ENCODE data around the gene PDE4C.

DNA sequence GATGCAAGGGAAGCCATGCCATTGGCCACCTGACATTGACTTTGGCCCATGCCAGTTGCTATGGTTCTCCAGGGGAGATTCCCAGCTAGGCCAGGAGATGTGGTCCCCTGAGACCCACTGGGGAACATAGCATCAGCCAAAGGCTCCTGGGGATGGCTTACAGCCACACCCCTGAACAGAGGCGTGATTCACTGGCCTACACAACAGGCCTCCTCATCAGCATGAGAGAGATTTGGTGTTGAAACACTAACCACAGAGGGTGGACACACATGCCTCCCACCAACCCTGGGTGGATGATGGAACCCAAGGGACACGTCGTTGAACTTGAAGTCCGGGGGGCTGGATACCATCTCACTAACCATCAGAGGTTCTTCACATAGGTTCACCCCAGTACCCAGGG, 33.7 kb upstream of the PDE4C start:
- TF ChIP-seq, protein P1, sequence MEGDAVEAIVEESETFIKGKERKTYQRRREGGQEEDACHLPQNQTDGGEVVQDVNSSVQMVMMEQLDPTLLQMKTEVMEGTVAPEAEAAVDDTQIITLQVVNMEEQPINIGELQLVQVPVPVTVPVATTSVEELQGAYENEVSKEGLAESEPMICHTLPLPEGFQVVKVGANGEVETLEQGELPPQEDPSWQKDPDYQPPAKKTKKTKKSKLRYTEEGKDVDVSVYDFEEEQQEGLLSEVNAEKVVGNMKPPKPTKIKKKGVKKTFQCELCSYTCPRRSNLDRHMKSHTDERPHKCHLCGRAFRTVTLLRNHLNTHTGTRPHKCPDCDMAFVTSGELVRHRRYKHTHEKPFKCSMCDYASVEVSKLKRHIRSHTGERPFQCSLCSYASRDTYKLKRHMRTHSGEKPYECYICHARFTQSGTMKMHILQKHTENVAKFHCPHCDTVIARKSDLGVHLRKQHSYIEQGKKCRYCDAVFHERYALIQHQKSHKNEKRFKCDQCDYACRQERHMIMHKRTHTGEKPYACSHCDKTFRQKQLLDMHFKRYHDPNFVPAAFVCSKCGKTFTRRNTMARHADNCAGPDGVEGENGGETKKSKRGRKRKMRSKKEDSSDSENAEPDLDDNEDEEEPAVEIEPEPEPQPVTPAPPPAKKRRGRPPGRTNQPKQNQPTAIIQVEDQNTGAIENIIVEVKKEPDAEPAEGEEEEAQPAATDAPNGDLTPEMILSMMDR (IDR thresholded peaks at IDR 0.05): no peak
- TF ChIP-seq POLR2A (IDR thresholded peaks at IDR 0.05): no peak

Data from heart left ventricle (tissue), 13 donors.